ENCODE results near the gene TSPAN4.

The TSPAN4 gene

GRCh38 chr11:837990-838307, 4.7 kb upstream of the TSPAN4 start:
- no peak overlapping the region for H3K27ac ChIP-seq (ENCODE audit: low read length)
- H3K9me3 ChIP-seq (ENCODE audit: control insufficient read depth in 2 of 2, low read length in 2 of 2) = no peaks in the 10 kb centered on the region
- peaks cover 13 to 35% of the 10 kb centered on the region in 2 donors for H3K36me3 ChIP-seq (ENCODE audit: control insufficient read depth in 2 of 2, insufficient read depth in 2 of 2, low read length in 2 of 2)

GRCh38 chr11:838441-839279, 4.0 kb upstream of the TSPAN4 start:
- Histone ChIP-seq H3K4me3 (ENCODE audit: low read length in 2 of 2) (no peak overlapping the region), H3K36me3 (ENCODE audit: control insufficient read depth in 2 of 2, insufficient read depth in 2 of 2, low read length in 2 of 2) (peaks cover 13 to 35% of the 10 kb centered on the region in 2 donors), H3K4me1 (ENCODE audit: control insufficient read depth, insufficient read depth, low read length) (peaks cover 48% of the 10 kb centered on the region), H3K27ac (ENCODE audit: low read length) (no peak overlapping the region), H3K9ac (ENCODE audit: low read length in 2 of 2) (no peak overlapping the region), H3K9me3 (ENCODE audit: control insufficient read depth in 2 of 2, low read length in 2 of 2) (no peaks in the 10 kb centered on the region), H3K27me3 (ENCODE audit: control insufficient read depth in 1 of 2, insufficient read depth in 2 of 2, low read length in 2 of 2) (no peaks in the 10 kb centered on the region)

More at GRCh38 chr11:837990-838307, 4.7 kb upstream of the TSPAN4 start:
- no peak overlapping the region for H3K4me3 ChIP-seq (ENCODE audit: low read length in 2 of 2)
- no peaks in the 10 kb centered on the region for H3K27me3 ChIP-seq (ENCODE audit: control insufficient read depth in 1 of 2, insufficient read depth in 2 of 2, low read length in 2 of 2)
- H3K4me1 ChIP-seq (ENCODE audit: control insufficient read depth, insufficient read depth, low read length) = peaks cover 46% of the 10 kb centered on the region
- no peak overlapping the region for H3K9ac ChIP-seq (ENCODE audit: low read length in 2 of 2)

- no peaks in the 10 kb centered on the region for H3K9me3 ChIP-seq (ENCODE audit: control insufficient read depth in 2 of 2, low read length in 2 of 2)
- H3K4me3 ChIP-seq (ENCODE audit: low read length in 2 of 2) = no peak overlapping the region
- no peaks in the 10 kb centered on the region for H3K27me3 ChIP-seq (ENCODE audit: control insufficient read depth in 1 of 2, insufficient read depth in 2 of 2, low read length in 2 of 2)
- H3K4me1 ChIP-seq (ENCODE audit: control insufficient read depth, insufficient read depth, low read length) = peaks cover 48% of the 10 kb centered on the region
- H3K36me3 ChIP-seq (ENCODE audit: control insufficient read depth in 2 of 2, insufficient read depth in 2 of 2, low read length in 2 of 2) = peaks cover 13 to 35% of the 10 kb centered on the region in 2 donors
- no peak overlapping the region for H3K9ac ChIP-seq (ENCODE audit: low read length in 2 of 2)
- H3K27ac ChIP-seq (ENCODE audit: low read length) = no peak overlapping the region
Observed at GRCh38 chr11:839280-839623, 3.4 kb upstream of the TSPAN4 start.

GRCh38 chr11:839875-840617, 2.6 kb upstream of the TSPAN4 start:
- peaks cover 13 to 35% of the 10 kb centered on the region in 2 donors for H3K36me3 ChIP-seq (ENCODE audit: control insufficient read depth in 2 of 2, insufficient read depth in 2 of 2, low read length in 2 of 2)
- no peak overlapping the region for H3K9ac ChIP-seq (ENCODE audit: low read length in 2 of 2)
- no peaks in the 10 kb centered on the region for H3K27me3 ChIP-seq (ENCODE audit: control insufficient read depth in 1 of 2, insufficient read depth in 2 of 2, low read length in 2 of 2)
- no peak overlapping the region for H3K4me3 ChIP-seq (ENCODE audit: low read length in 2 of 2)
- peaks cover 47% of the 10 kb centered on the region for H3K4me1 ChIP-seq (ENCODE audit: control insufficient read depth, insufficient read depth, low read length)
- no peak overlapping the region for H3K27ac ChIP-seq (ENCODE audit: low read length)
- no peaks in the 10 kb centered on the region for H3K9me3 ChIP-seq (ENCODE audit: control insufficient read depth in 2 of 2, low read length in 2 of 2)

- Histone ChIP-seq H3K9ac (ENCODE audit: low read length in 2 of 2) (peak overlapping the region; percentile 78 to 84), H3K4me1 (ENCODE audit: control insufficient read depth, insufficient read depth, low read length) (peaks cover 62% of the 10 kb centered on the region), H3K4me3 (ENCODE audit: low read length in 2 of 2) (peak overlapping the region; percentile 91 to 92), H3K9me3 (ENCODE audit: control insufficient read depth in 2 of 2, low read length in 2 of 2) (no peaks in the 10 kb centered on the region), H3K27ac (ENCODE audit: low read length) (peak overlapping the region; percentile 89), H3K36me3 (ENCODE audit: control insufficient read depth in 2 of 2, insufficient read depth in 2 of 2, low read length in 2 of 2) (peaks cover 13 to 29% of the 10 kb centered on the region in 2 donors), H3K27me3 (ENCODE audit: control insufficient read depth in 1 of 2, insufficient read depth in 2 of 2, low read length in 2 of 2) (no peaks in the 10 kb centered on the region)
Observed at GRCh38 chr11:841981-842369, 677 bp upstream of the TSPAN4 start.

GRCh38 chr11:843086-843734, 558 bp downstream of the TSPAN4 start:
- Histone ChIP-seq H3K27ac (ENCODE audit: low read length) (peak overlapping the region; percentile 62), H3K4me1 (ENCODE audit: control insufficient read depth, insufficient read depth, low read length) (peaks cover 67% of the 10 kb centered on the region), H3K27me3 (ENCODE audit: control insufficient read depth in 1 of 2, insufficient read depth in 2 of 2, low read length in 2 of 2) (peaks cover 0 to 6% of the 10 kb centered on the region in 2 donors), H3K9me3 (ENCODE audit: control insufficient read depth in 2 of 2, low read length in 2 of 2) (no peaks in the 10 kb centered on the region), H3K36me3 (ENCODE audit: control insufficient read depth in 2 of 2, insufficient read depth in 2 of 2, low read length in 2 of 2) (peaks cover 13 to 20% of the 10 kb centered on the region in 2 donors), H3K4me3 (ENCODE audit: low read length in 2 of 2) (peak overlapping the region; percentile 91 to 92), H3K9ac (ENCODE audit: low read length in 2 of 2) (peak overlapping the region; percentile 68 to 78)

GRCh38 chr11:843818-844692, 1.4 kb downstream of the TSPAN4 start:
- Histone ChIP-seq H3K4me1 (ENCODE audit: control insufficient read depth, insufficient read depth, low read length) (peaks cover 69% of the 10 kb centered on the region), H3K9me3 (ENCODE audit: control insufficient read depth in 2 of 2, low read length in 2 of 2) (no peaks in the 10 kb centered on the region), H3K27ac (ENCODE audit: low read length) (peak overlapping the region; percentile 62), H3K4me3 (ENCODE audit: low read length in 2 of 2) (peak overlapping the region; percentile 91 to 92), H3K9ac (ENCODE audit: low read length in 2 of 2) (peak overlapping the region; percentile 42 to 78), H3K36me3 (ENCODE audit: control insufficient read depth in 2 of 2, insufficient read depth in 2 of 2, low read length in 2 of 2) (peaks cover 8 to 14% of the 10 kb centered on the region in 2 donors), H3K27me3 (ENCODE audit: control insufficient read depth in 1 of 2, insufficient read depth in 2 of 2, low read length in 2 of 2) (peaks cover 5 to 14% of the 10 kb centered on the region in 2 donors)

GRCh38 chr11:844693-845644, 2.3 kb downstream of the TSPAN4 start:
- H3K9ac ChIP-seq (ENCODE audit: low read length in 2 of 2) = peak overlapping the region in 1 of 2 donors; percentile 38
- H3K36me3 ChIP-seq (ENCODE audit: control insufficient read depth in 2 of 2, insufficient read depth in 2 of 2, low read length in 2 of 2) = peaks cover 2 to 7% of the 10 kb centered on the region in 2 donors
- peak overlapping the region; percentile 62 for H3K27ac ChIP-seq (ENCODE audit: low read length)
- peak overlapping the region in 1 of 2 donors; percentile 92 for H3K4me3 ChIP-seq (ENCODE audit: low read length in 2 of 2)
- no peaks in the 10 kb centered on the region for H3K9me3 ChIP-seq (ENCODE audit: control insufficient read depth in 2 of 2, low read length in 2 of 2)
- peaks cover 5 to 18% of the 10 kb centered on the region in 2 donors for H3K27me3 ChIP-seq (ENCODE audit: control insufficient read depth in 1 of 2, insufficient read depth in 2 of 2, low read length in 2 of 2)
- peaks cover 69% of the 10 kb centered on the region for H3K4me1 ChIP-seq (ENCODE audit: control insufficient read depth, insufficient read depth, low read length)

- Histone ChIP-seq H3K4me1 (ENCODE audit: control insufficient read depth, insufficient read depth, low read length) (peaks cover 66% of the 10 kb centered on the region), H3K9ac (ENCODE audit: low read length in 2 of 2) (no peak overlapping the region), H3K27me3 (ENCODE audit: control insufficient read depth in 1 of 2, insufficient read depth in 2 of 2, low read length in 2 of 2) (peaks cover 5 to 22% of the 10 kb centered on the region in 2 donors), H3K36me3 (ENCODE audit: control insufficient read depth in 2 of 2, insufficient read depth in 2 of 2, low read length in 2 of 2) (peaks cover 0 to 2% of the 10 kb centered on the region in 2 donors), H3K27ac (ENCODE audit: low read length) (peak overlapping the region; percentile 62), H3K4me3 (ENCODE audit: low read length in 2 of 2) (no peak overlapping the region), H3K9me3 (ENCODE audit: control insufficient read depth in 2 of 2, low read length in 2 of 2) (no peaks in the 10 kb centered on the region)
Observed at GRCh38 chr11:845872-846495, 3.3 kb downstream of the TSPAN4 start.

All from stomach smooth muscle (tissue), 2 donors.